ENCODE measurements around the gene LEFTY2. TPM values are rescaled to one million over a fixed set of nuclear protein-coding genes. Genes with fewer than 3 reads are reported as not detected.
"Not testable (repeated sequence)": the region's sequence is repeated elsewhere in the genome, so short reads cannot be mapped to it uniquely, and the experiment has no call there.

LEFTY2 gene
- polyA plus RNA-seq, 12 donors, result 3.0 to 8.0 (median 4.3) TPM; not detected in 2

- DNase-seq, result no peak
Measured at GRCh38 chr1:225933072-225933471, 7.9 kb downstream of the LEFTY2 start.

GRCh38 chr1:225931270-225932136 lies 9.5 kb downstream of the LEFTY2 start:
- no peak for DNase-seq

- no peak for DNase-seq
Measured at GRCh38 chr1:225930566-225930965, 10.5 kb downstream of the LEFTY2 start.

- DNase-seq, result not testable (repeated sequence)
Measured at GRCh38 chr1:225929462-225929861, 11.6 kb downstream of the LEFTY2 start.

- no peak for DNase-seq
Measured at GRCh38 chr1:225928186-225929175, 12.5 kb downstream of the LEFTY2 start.

GRCh38 chr1:225926551-225927113 lies 14.4 kb downstream of the LEFTY2 start:
- DNase-seq, result no peak

- peak; percentile 95 for DNase-seq
Measured at GRCh38 chr1:225923692-225924555, 17.1 kb downstream of the LEFTY2 start, which contains the start of gene PYCR2. PYCR2 (minus strand) TSS chr1:225924250; CDS start chr1:225924110, 140 bp downstream.

GRCh38 chr1:225923381-225923691 lies 17.7 kb downstream of the LEFTY2 start:
- no peak for DNase-seq

GRCh38 chr1:225921734-225922709 lies 19.0 kb downstream of the LEFTY2 start:
- no peak for DNase-seq

- no peak for DNase-seq
Measured at GRCh38 chr1:225919906-225920305, 21.1 kb downstream of the LEFTY2 start.

GRCh38 chr1:225918280-225918679 lies 22.7 kb downstream of the LEFTY2 start:
- DNase-seq, result no peak

GRCh38 chr1:225917536-225917935 lies 23.5 kb downstream of the LEFTY2 start:
- DNase-seq, result no peak

GRCh38 chr1:225917101-225917500 lies 23.9 kb downstream of the LEFTY2 start:
- no peak for DNase-seq

- DNase-seq, result no peak
Measured at GRCh38 chr1:225915538-225915991, 25.5 kb downstream of the LEFTY2 start.

GRCh38 chr1:225914947-225915346 lies 26.1 kb downstream of the LEFTY2 start:
- DNase-seq, result no peak

GRCh38 chr1:225914391-225914790 lies 26.6 kb downstream of the LEFTY2 start:
- DNase-seq, result no peak

GRCh38 chr1:225911191-225912130 lies 29.6 kb downstream of the LEFTY2 start:
- peak; percentile 61 for DNase-seq

GRCh38 chr1:225909477-225909876 lies 31.5 kb downstream of the LEFTY2 start:
- DNase-seq, result no peak

- no peak for DNase-seq
Measured at GRCh38 chr1:225908773-225909172, 32.2 kb downstream of the LEFTY2 start.

Data from muscle of arm (tissue), 12 donors.